ENCODE measurements around the gene PSME1. TPM values are rescaled to one million over a fixed set of nuclear protein-coding genes. Genes with fewer than 3 reads are reported as not detected.

Gene PSME1
- total and polyA plus RNA-seq, 10 of the 15 experiments (the other 5 are each of a cell fraction or from before 2014, with no cell fraction given), result 250 to 1,378 (median 412) TPM

DNA sequence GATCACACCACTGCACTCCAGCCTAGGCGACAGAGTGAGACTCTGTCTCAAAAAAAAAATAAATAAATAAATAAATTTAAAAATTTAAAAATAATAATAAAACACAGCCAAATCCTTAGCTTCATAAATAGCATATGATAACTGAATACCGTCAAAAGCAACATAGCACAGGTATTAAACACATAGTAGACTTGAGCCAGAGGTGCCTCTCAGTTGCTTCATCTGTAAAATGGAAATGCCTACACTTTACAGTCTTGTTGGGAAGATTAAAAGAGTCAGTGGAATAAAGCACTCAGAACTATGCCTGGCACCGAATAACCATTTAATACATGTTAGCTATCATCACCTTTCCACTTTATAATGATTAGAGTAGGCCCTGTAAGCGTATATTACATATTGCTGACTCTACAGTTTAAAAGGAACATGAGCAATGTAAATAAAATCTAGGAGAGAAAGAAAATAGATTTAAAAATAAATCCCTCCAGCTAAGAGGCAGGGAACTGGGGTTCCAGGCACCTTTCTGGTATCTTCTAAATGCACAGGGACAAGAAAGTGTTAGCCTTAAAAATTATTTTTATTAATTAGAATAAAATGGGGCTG is 29.2 kb upstream of the PSME1 start:
- ChIA-PET RAD21 (ENCODE audit: unreplicated experiment) (interaction anchor here (0.8 to 6.9 kb wide), 5 partner anchors 13 to 54 kb away, joined by 3 to 153 read pairs (median 17); partner anchors contain the start of genes IRF9 and PCK2), POLR2A (interaction anchor here (0.6 to 5.8 kb wide), 6 partner anchors 12 to 473 kb away, joined by 3 to 90 read pairs (median 4); partner anchors contain the start of genes IRF9 and PCK2), CTCF (interaction anchor here (0.9 to 11.3 kb wide), 10 partner anchors 13 to 192 kb away, joined by 3 to 294 read pairs (median 16); partner anchors contain the start of genes DHRS1, IRF9, NOP9 and PCK2), SMC1A (ENCODE audit: uncharacterized antibody, unreplicated experiment) (interaction anchor here (1.2 to 9.6 kb wide), 8 partner anchors 10 to 64 kb away, joined by 3 to 195 read pairs (median 16); partner anchors contain the start of genes IRF9, PCK2 and PSME1)
- no peaks in the 10 kb centered on the region for H3K79me2 ChIP-seq (ENCODE audit: control insufficient read depth, insufficient read depth, low read length)
- no peak overlapping the region for H2AFZ ChIP-seq (ENCODE audit: control insufficient read depth, low read depth, low read length)
- intact Hi-C loops (cut with micrococcal nuclease; ENCODE audit: unreplicated experiment) (no loop called here), in situ Hi-C loops (cut with MboI) (loop anchor here (25.0 kb wide), 1 partner anchor 794 kb away; the partner anchor contains the start of genes BCL2L2, PABPN1 and PPP1R3E)
- DNase-seq (ENCODE audit: low read depth, low spot score) (no peak), ATAC-seq (no peak), FAIRE-seq (no peak)
- peaks cover 7% of the 10 kb centered on the region for H3K4me1 ChIP-seq (ENCODE audit: control insufficient read depth, insufficient read depth, low read length)
- no TSS peak for BruUV-seq (replicated peaks)
- no peaks in the 10 kb centered on the region for H3K27me3 ChIP-seq (replicated peaks in 1 of 2; ENCODE audit: control insufficient read depth in 2 of 2, insufficient read depth in 2 of 2, low read length in 1 of 2)
- no peak overlapping the region for H3K9ac ChIP-seq (ENCODE audit: control insufficient read depth, insufficient read depth, low read length)
- H3K4me3 ChIP-seq, result no peak overlapping the region
- peaks cover 0 to 7% of the 10 kb centered on the region in 2 experiments; a peak in 2 of 4 replicates for H3K36me3 ChIP-seq (ENCODE audit: control insufficient read depth in 2 of 2, insufficient read depth in 2 of 2, low read length in 1 of 2)
- no peak overlapping the region for H3K4me2 ChIP-seq (ENCODE audit: control insufficient read depth, insufficient read depth)
- H3K27ac ChIP-seq (ENCODE audit: control insufficient read depth, insufficient read depth), result no peak overlapping the region
- 95% methylated on average over 4 of the region's 4 CpGs for WGBS (ENCODE audit: insufficient coverage, insufficient replicate concordance, low lambda C conversion rate, missing lambda C conversion rate)
- H3K9me3 ChIP-seq (replicated peaks; ENCODE audit: control insufficient read depth, insufficient read depth, low read length), result no peaks in the 10 kb centered on the region
- TF ChIP-seq POLR2A (IDR thresholded peaks at IDR 0.05; ENCODE audit: low read depth, low read length) (no peak), DPF2 (IDR thresholded peaks at IDR 0.05) (no peak), ZBTB4 (CRISPR knock-in tag; IDR thresholded peaks at IDR 0.05) (no peak), KLF5 (IDR thresholded peaks at IDR 0.05; ENCODE audit: partially characterized antibody) (no peak), NRF1 (conservative IDR thresholded peaks at IDR 0.05; ENCODE audit: low read depth, low read length) (no peak)
- H4K20me1 ChIP-seq (ENCODE audit: control insufficient read depth, insufficient read depth), result no peaks in the 10 kb centered on the region
